CD14-positive monocyte (primary cell): ENCODE results near the gene ZDHHC11. TPM values are rescaled to one million over a fixed set of nuclear protein-coding genes. Genes with fewer than 3 reads are reported as not detected.

Experiments used
- DNase-seq, 3 donors: peaks; one replicate each; pipeline ENCODE4 v3.0.0-alpha.2; 2011 to 2022
- H2AFZ ChIP-seq: 2 replicates; pipeline ENCODE4 v1.6.0; 2012; ENCODE audit warnings: mild to moderate bottlenecking, low read depth, low read length, inconsistent platforms; ENCODE audit not compliant: insufficient read depth, poor library complexity, severe bottlenecking
- H3K27ac ChIP-seq, 2 donors: 1 replicate in 1 of 2; 2 replicates in 1 of 2; pipeline ENCODE4 v1.5.1; 2012 to 2013; ENCODE audit warnings: low read length in 2 of 2, control low read depth in 1 of 2, inconsistent platforms in 1 of 2, low read depth in 1 of 2, mild to moderate bottlenecking in 1 of 2
- H3K27me3 ChIP-seq, 2 donors: one replicate each; pipeline versions ENCODE4 v1.6.0 to v1.6.1; 2011 to 2013; ENCODE audit warnings: low read length in 2 of 2; ENCODE audit not compliant: control insufficient read depth in 2 of 2, insufficient read depth in 2 of 2
- H3K36me3 ChIP-seq, 2 donors: replicated peaks in 1 of 2; 1 replicate in 1 of 2; 2 replicates in 1 of 2; pipeline versions ENCODE4 v1.5.1 to v1.6.1; 2012 to 2013; ENCODE audit warnings: low read length in 2 of 2, control low read depth in 1 of 2, inconsistent platforms in 1 of 2, mild to moderate bottlenecking in 1 of 2; ENCODE audit not compliant: insufficient read depth in 2 of 2, control insufficient read depth in 1 of 2
- H3K4me1 ChIP-seq, 2 donors: 1 replicate in 1 of 2; 2 replicates in 1 of 2; pipeline versions ENCODE4 v1.5.1 to v1.6.1; 2012 to 2013; ENCODE audit warnings: low read length in 2 of 2, control low read depth in 1 of 2, inconsistent platforms in 1 of 2, mild to moderate bottlenecking in 1 of 2, moderate library complexity in 1 of 2; ENCODE audit not compliant: insufficient read depth in 2 of 2, control insufficient read depth in 1 of 2
- H3K4me2 ChIP-seq: replicated peaks from 2 replicates; pipeline ENCODE3; 2012; ENCODE audit warnings: low read length, moderate library complexity, mild to moderate bottlenecking; ENCODE audit not compliant: poor library complexity, severe bottlenecking; ENCODE audit errors: extremely low read depth
- H3K4me3 ChIP-seq, 3 experiments: fragments of 200-600 bp in 1 of 3; sonication (generic) in 1 of 3; replicated peaks in 1 of 3; 1 replicate in 2 of 3; 2 replicates in 1 of 3; pipeline ENCODE4 v1.5.1; 2011 to 2013; ENCODE audit warnings: low read length in 3 of 3, mild to moderate bottlenecking in 3 of 3, control low read depth in 2 of 3, low read depth in 2 of 3, inconsistent platforms in 1 of 3, moderate library complexity in 1 of 3
- H3K79me2 ChIP-seq: 2 replicates; pipeline ENCODE4 v1.6.0; 2012; ENCODE audit warnings: mild to moderate bottlenecking, control low read depth, inconsistent platforms, low read length, moderate library complexity; ENCODE audit not compliant: insufficient read depth
- H3K9ac ChIP-seq: 2 replicates; pipeline ENCODE4 v1.6.0; 2017; ENCODE audit warnings: low read length, mild to moderate bottlenecking; ENCODE audit not compliant: insufficient read depth, poor library complexity, severe bottlenecking
- H3K9me3 ChIP-seq, 2 donors: replicated peaks in 1 of 2; 1 replicate in 1 of 2; 2 replicates in 1 of 2; pipeline versions ENCODE4 v1.5.1 to v1.6.1; 2012 to 2013; ENCODE audit warnings: low read length in 2 of 2, control low read depth in 1 of 2; ENCODE audit not compliant: control insufficient read depth in 1 of 2, insufficient read depth in 1 of 2
- H4K20me1 ChIP-seq: 2 replicates; pipeline ENCODE4 v1.6.0; 2012; ENCODE audit warnings: mild to moderate bottlenecking, low read length, control low read depth, moderate library complexity; ENCODE audit not compliant: insufficient read depth
- H3K27ac Mint-ChIP-seq, 7 donors: one replicate each; pipeline ENCODE4 v1.8.0; 2020; ENCODE audit warnings: mild to moderate bottlenecking in 7 of 7, mixed read lengths in 7 of 7, moderate library complexity in 6 of 7, inconsistent platforms in 2 of 7
- H3K27me3 Mint-ChIP-seq, 3 donors: one replicate each; pipeline ENCODE4 v1.8.0; 2021 to 2022; ENCODE audit warnings: low read depth in 3 of 3, mild to moderate bottlenecking in 3 of 3, mixed read lengths in 3 of 3, moderate library complexity in 3 of 3, inconsistent platforms in 1 of 3
- H3K36me3 Mint-ChIP-seq, 2 donors: one replicate each; pipeline ENCODE4 v1.8.0; 2020; ENCODE audit warnings: mixed read lengths in 2 of 2, inconsistent platforms in 1 of 2, mild to moderate bottlenecking in 1 of 2
- H3K4me1 Mint-ChIP-seq: one replicate; pipeline ENCODE4 v1.8.0; 2020; ENCODE audit warnings: mild to moderate bottlenecking, mixed read lengths
- H3K4me3 Mint-ChIP-seq, 2 donors: one replicate each; pipeline ENCODE4 v1.8.0; 2020; ENCODE audit warnings: mild to moderate bottlenecking in 2 of 2, mixed read lengths in 2 of 2, moderate library complexity in 1 of 2
- H3K9me3 Mint-ChIP-seq, 7 donors: one replicate each; pipeline ENCODE4 v1.8.0; 2020 to 2022; ENCODE audit warnings: mixed read lengths in 7 of 7, mild to moderate bottlenecking in 6 of 7, moderate library complexity in 6 of 7, inconsistent platforms in 2 of 7
- CTCF ChIP-seq: fragments of 200-600 bp; IDR thresholded peaks from one replicate; pipeline ENCODE4 v1.8.0; 2022; ENCODE audit warnings: antibody characterized with exemption, mild to moderate bottlenecking
- WGBS: methylation state at CpG from one replicate; pipeline ENCODE4 v1.1.5; 2013; ENCODE audit warnings: missing lambda C conversion rate; ENCODE audit not compliant: insufficient coverage; 5-methylcytosine and 5-hydroxymethylcytosine counted together
- intact Hi-C, 2 donors: fragments of 100-400 bp; cut with micrococcal nuclease; formaldehyde crosslinking; loops; one replicate each; pipeline versions ENCODE4 v1.15.0 to v1.15.1; 2023
- polyA plus RNA-seq, 3 donors: library from polyadenylated mRNA; depleted of rRNA in 1 of 3; unstranded in 2 of 3; stranded (reverse) in 1 of 3; fragments of 300-500 nt in 2 of 3; fragments of >200 nt in 1 of 3; fragmentation: Illumina TruSeq in 2 of 3; gene quantifications; 1 replicate in 2 of 3; 2 replicates in 1 of 3; pipeline ENCODE4 v1.2.3, GENCODE V29; 2012 to 2021

The ZDHHC11 gene
- polyA plus RNA-seq, 3 donors = 1.8 TPM; not detected in 2

GRCh38 chr5:878125-878524 is 27.3 kb upstream of the ZDHHC11 start:
- peaks cover 73 to 83% of the 10 kb centered on the region in 2 donors for H3K36me3 ChIP-seq
- H3K27ac Mint-ChIP-seq = peak overlapping the region in 1 of 7 donors; percentile 19
- H3K4me2 ChIP-seq = no peak overlapping the region
- peaks cover 36% of the 10 kb centered on the region for H4K20me1 ChIP-seq
- H3K4me1 Mint-ChIP-seq = peaks cover 7% of the 10 kb centered on the region
- no peak overlapping the region for H3K27ac ChIP-seq
- H3K9me3 ChIP-seq = no peaks in the 10 kb centered on the region
- H3K4me3 ChIP-seq = no peak overlapping the region
- H3K9ac ChIP-seq = no peak overlapping the region
- H3K4me1 ChIP-seq = no peaks in the 10 kb centered on the region
- WGBS = 99% methylated on average over 11 of the region's 15 CpGs
- intact Hi-C loops = no loop called here
- peaks cover 0 to 7% (median 0%) of the 10 kb centered on the region in 7 donors for H3K9me3 Mint-ChIP-seq
- H3K79me2 ChIP-seq = peaks cover 11% of the 10 kb centered on the region
- H3K27me3 Mint-ChIP-seq = peaks cover 0 to 2% (median 0%) of the 10 kb centered on the region in 3 donors
- H2AFZ ChIP-seq = no peak overlapping the region
- no peaks in the 10 kb centered on the region for H3K27me3 ChIP-seq
- no peak overlapping the region for H3K4me3 Mint-ChIP-seq
- peaks cover 79 to 81% of the 10 kb centered on the region in 2 donors for H3K36me3 Mint-ChIP-seq
- no peak for DNase-seq
- no peak for TF ChIP-seq CTCF

- DNase-seq = no peak
- Mint-ChIP-seq H3K4me3 (no peak overlapping the region), H3K4me1 (no peaks in the 10 kb centered on the region), H3K9me3 (no peaks in the 10 kb centered on the region), H3K27me3 (no peaks in the 10 kb centered on the region), H3K27ac (peak overlapping the region in 2 of 7 donors; percentile 34 to 39), H3K36me3 (peaks cover 76 to 81% of the 10 kb centered on the region in 2 donors)
- no peaks in the 10 kb centered on the region for H3K27me3 ChIP-seq
- H3K27ac ChIP-seq = no peak overlapping the region
- 98% methylated on average over 16 of the region's 28 CpGs for WGBS
- no peaks in the 10 kb centered on the region for H3K9me3 ChIP-seq
- no peaks in the 10 kb centered on the region for H3K4me1 ChIP-seq
- H2AFZ ChIP-seq = no peak overlapping the region
- no peak overlapping the region for H3K4me2 ChIP-seq
- no peak for TF ChIP-seq CTCF
- intact Hi-C loops = no loop called here
- peaks cover 23% of the 10 kb centered on the region for H4K20me1 ChIP-seq
- H3K36me3 ChIP-seq = peaks cover 74 to 83% of the 10 kb centered on the region in 2 donors
- H3K4me3 ChIP-seq = no peak overlapping the region
- no peak overlapping the region for H3K9ac ChIP-seq
- peaks cover 3% of the 10 kb centered on the region for H3K79me2 ChIP-seq
Measured at GRCh38 chr5:876398-877365, 25.9 kb upstream of the ZDHHC11 start.
